Mammary epithelial cell (primary cell): ENCODE measurements around the gene DNAJC28.

Experiments used
- EZH2 ChIP-seq: IDR thresholded peaks from 2 replicates; pipeline ENCODE4 v1.6.1; 2012; ENCODE audit warnings: low read length, inconsistent platforms, borderline replicate concordance
- TF ChIP-seq, protein P1 (sequence below), 2 donors: IDR thresholded peaks in 1 of 2; conservative IDR thresholded peaks in 1 of 2; 2 replicates each; pipeline ENCODE4 v1.5.1; 2011 to 2012; ENCODE audit warnings: inconsistent platforms in 2 of 2, low read length in 2 of 2, mild to moderate bottlenecking in 2 of 2, control low read depth in 1 of 2, low read depth in 1 of 2; ENCODE audit not compliant: insufficient read depth in 1 of 2; ENCODE audit errors: extremely low read depth in 1 of 2

DNA sequence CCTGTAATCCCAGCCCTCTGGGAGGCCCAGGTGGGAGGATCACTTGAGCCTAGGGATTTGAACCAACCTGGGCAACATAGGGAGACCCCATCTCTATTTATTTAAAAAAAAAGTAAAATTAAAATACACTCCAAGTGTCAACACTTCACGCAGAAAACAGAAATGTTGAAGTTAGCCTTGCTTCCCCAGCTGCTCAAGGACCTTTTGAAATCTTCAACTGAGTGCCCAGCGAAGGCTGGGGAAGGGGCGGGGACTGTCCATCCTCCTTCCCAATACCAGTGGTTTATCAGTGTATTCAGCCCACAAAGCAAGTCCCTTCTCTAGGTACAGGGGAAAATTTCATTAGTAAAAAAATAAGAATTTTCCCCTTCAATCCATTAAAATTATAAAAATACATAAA is 2.2 kb upstream of the DNAJC28 start:
- TF ChIP-seq EZH2 = no peak
- TF ChIP-seq, protein P1, sequence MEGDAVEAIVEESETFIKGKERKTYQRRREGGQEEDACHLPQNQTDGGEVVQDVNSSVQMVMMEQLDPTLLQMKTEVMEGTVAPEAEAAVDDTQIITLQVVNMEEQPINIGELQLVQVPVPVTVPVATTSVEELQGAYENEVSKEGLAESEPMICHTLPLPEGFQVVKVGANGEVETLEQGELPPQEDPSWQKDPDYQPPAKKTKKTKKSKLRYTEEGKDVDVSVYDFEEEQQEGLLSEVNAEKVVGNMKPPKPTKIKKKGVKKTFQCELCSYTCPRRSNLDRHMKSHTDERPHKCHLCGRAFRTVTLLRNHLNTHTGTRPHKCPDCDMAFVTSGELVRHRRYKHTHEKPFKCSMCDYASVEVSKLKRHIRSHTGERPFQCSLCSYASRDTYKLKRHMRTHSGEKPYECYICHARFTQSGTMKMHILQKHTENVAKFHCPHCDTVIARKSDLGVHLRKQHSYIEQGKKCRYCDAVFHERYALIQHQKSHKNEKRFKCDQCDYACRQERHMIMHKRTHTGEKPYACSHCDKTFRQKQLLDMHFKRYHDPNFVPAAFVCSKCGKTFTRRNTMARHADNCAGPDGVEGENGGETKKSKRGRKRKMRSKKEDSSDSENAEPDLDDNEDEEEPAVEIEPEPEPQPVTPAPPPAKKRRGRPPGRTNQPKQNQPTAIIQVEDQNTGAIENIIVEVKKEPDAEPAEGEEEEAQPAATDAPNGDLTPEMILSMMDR (conservative IDR thresholded peaks at IDR 0.05 in 1 of 2, IDR thresholded peaks at IDR 0.05 in 1 of 2; ENCODE audit: extremely low read depth in 1 of 2, insufficient read depth in 1 of 2, low read depth in 1 of 2, low read length in 2 of 2) = no peak
